KMS-11 (cell line): ENCODE results near the gene CRAT.

ENCODE experiments used
- H2AFZ ChIP-seq: fragments of 200-600 bp; sonication (generic); 2 replicates; pipeline ENCODE4 v1.6.1; 2016; ENCODE audit warnings: antibody characterized with exemption, mixed run types, low read depth
- H3K27ac ChIP-seq: fragments of 200-600 bp; sonication (generic); 2 replicates; pipeline ENCODE4 v1.6.1; 2016; ENCODE audit warnings: mild to moderate bottlenecking, mixed run types
- H3K27me3 ChIP-seq: fragments of 200-600 bp; sonication (generic); 2 replicates; pipeline ENCODE4 v1.6.1; 2017; ENCODE audit warnings: mild to moderate bottlenecking, low read depth, mixed run types, moderate library complexity; ENCODE audit not compliant: insufficient read depth
- H3K36me3 ChIP-seq: fragments of 200-600 bp; sonication (generic); 2 replicates; pipeline ENCODE4 v1.6.1; 2017; ENCODE audit warnings: mild to moderate bottlenecking, mixed run types; ENCODE audit not compliant: insufficient read depth
- H3K4me1 ChIP-seq: fragments of 200-600 bp; sonication (generic); 2 replicates; pipeline ENCODE4 v1.6.1; 2016; ENCODE audit warnings: mild to moderate bottlenecking, low read depth, mixed run types; ENCODE audit not compliant: poor library complexity, severe bottlenecking
- H3K4me2 ChIP-seq: fragments of 200-600 bp; sonication (generic); 2 replicates; pipeline ENCODE4 v1.7.0; 2016; ENCODE audit warnings: mild to moderate bottlenecking, mixed run types
- H3K4me3 ChIP-seq: fragments of 200-600 bp; sonication (generic); IDR thresholded peaks from 2 replicates; pipeline ENCODE4 v1.6.1; 2017; ENCODE audit warnings: low read depth, low read length, mixed read lengths; ENCODE audit not compliant: insufficient read depth
- H3K79me2 ChIP-seq: fragments of 200-600 bp; sonication (generic); 2 replicates; pipeline ENCODE4 v1.6.1; 2016; ENCODE audit warnings: low read depth, mixed run types; ENCODE audit not compliant: insufficient read depth
- H3K9ac ChIP-seq: fragments of 200-600 bp; sonication (generic); 2 replicates; pipeline ENCODE4 v1.6.1; 2016; ENCODE audit warnings: mild to moderate bottlenecking, mixed run types
- H4K20me1 ChIP-seq: fragments of 200-600 bp; sonication (generic); 2 replicates; pipeline ENCODE4 v1.6.1; 2016; ENCODE audit warnings: mild to moderate bottlenecking, mixed run types; ENCODE audit not compliant: insufficient read depth
- CTCF ChIP-seq: fragments of 200-600 bp; sonication (generic); conservative IDR thresholded peaks from 2 replicates; pipeline ENCODE4 v1.6.1; 2017; ENCODE audit warnings: low read depth, mild to moderate bottlenecking, antibody characterized with exemption, low read length, moderate library complexity, mixed read lengths

The CRAT gene

DNA sequence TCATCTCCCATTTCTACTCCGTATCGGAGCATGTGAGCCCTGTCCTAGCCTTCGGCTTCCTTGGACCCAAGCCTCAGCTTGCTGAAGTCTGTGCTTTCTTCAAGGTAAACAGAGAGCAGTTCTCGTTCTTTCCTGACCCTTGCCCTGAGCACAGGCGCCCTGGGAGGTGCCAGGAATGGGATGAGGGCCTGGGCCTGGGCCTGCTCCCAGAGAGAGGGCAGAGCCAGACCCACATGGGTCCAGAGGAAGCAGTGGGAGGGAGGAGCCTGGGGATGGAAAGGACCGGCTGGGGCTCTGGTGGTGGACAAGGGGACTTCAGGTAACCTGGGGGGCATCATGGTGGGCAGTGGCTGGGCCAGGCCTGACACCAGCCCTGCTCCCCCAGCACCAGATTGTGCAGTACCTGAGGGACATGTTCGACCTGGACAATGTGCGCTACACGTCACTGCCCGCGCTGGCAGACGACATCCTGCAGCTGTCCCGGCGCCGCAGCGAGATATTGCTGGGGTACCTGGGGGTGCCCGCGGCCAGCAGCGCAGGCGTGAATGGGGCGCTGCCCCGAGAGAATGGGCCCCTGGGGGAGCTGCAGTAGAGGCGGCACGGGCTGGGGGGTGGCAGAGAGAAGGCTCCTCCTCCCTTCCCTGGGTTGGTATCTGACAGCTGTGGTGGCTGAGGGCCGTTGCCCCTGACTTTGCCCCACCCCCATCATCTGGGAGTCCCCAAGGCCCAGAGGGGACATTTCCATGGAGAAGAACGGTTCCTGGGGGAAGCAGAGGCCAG lies 40.5 kb downstream of the CRAT start:
- Histone ChIP-seq H3K4me3 (no peak overlapping the region), H3K79me2 (no peaks in the 10 kb centered on the region), H3K4me1 (no peaks in the 10 kb centered on the region), H4K20me1 (no peaks in the 10 kb centered on the region), H3K27ac (no peak overlapping the region), H3K4me2 (no peak overlapping the region), H3K9ac (no peak overlapping the region), H3K36me3 (no peaks in the 10 kb centered on the region), H2AFZ (no peak overlapping the region), H3K27me3 (no peaks in the 10 kb centered on the region)
- no peak for TF ChIP-seq CTCF

DNA sequence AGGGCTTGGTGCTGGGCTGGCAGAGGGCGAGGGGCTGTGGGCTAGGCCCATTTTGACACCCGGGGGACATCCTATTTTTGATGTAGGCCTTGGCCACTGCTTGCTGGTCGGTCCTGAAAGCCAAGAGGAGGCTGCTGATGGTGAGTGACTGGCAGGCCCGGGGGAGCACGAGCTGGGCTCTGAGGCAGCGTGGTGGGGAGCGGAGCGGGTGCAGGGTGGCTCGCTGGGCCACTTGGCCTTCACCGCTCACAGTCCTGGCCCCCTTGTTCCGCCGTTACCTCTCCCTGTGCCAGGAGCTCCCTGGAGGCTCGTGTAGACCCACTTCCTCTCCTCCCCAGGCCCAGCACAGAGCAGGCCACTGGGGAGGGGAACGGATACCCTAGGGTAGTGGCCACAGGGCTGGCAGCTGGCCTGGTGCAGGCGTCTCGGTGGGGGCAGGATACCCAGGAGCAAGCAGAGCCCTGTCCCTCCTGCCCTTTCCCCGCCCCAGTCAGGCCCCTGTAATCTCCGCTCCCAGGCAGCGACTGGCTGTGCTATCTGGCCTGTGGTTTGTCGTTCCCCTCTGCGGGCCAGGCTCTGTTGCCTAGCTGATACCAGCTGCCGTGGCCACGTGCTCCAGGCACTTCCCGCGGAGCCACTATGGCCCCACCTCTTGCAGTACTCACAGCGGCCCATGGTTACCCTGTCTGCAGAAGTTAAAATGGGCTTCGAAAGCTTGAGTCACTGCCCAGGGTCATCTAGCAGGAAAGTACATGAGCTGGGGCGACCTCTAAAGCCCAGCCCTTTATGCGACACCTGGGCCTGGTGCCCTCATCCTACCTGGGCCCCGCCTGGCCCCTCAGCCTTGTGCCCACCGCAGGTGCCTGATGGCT lies 41.4 kb downstream of the CRAT start:
- Histone ChIP-seq H3K9ac (no peak overlapping the region), H3K36me3 (no peaks in the 10 kb centered on the region), H3K27ac (no peak overlapping the region), H4K20me1 (no peaks in the 10 kb centered on the region), H3K4me1 (no peaks in the 10 kb centered on the region), H3K27me3 (no peaks in the 10 kb centered on the region), H3K79me2 (no peaks in the 10 kb centered on the region), H2AFZ (no peak overlapping the region), H3K4me3 (no peak overlapping the region), H3K4me2 (no peak overlapping the region)
- TF ChIP-seq CTCF: no peak

- no peak overlapping the region for H3K27ac ChIP-seq
- H3K4me1 ChIP-seq: no peaks in the 10 kb centered on the region
- H3K4me3 ChIP-seq: no peak overlapping the region
- H3K4me2 ChIP-seq: no peak overlapping the region
- H3K9ac ChIP-seq: no peak overlapping the region
- H3K27me3 ChIP-seq: no peaks in the 10 kb centered on the region
- no peak overlapping the region for H2AFZ ChIP-seq
- no peaks in the 10 kb centered on the region for H4K20me1 ChIP-seq
- no peaks in the 10 kb centered on the region for H3K36me3 ChIP-seq
- H3K79me2 ChIP-seq: no peaks in the 10 kb centered on the region
- TF ChIP-seq CTCF: no peak
Observed at GRCh38 chr9:129068110-129068509, 42.5 kb downstream of the CRAT start.

DNA sequence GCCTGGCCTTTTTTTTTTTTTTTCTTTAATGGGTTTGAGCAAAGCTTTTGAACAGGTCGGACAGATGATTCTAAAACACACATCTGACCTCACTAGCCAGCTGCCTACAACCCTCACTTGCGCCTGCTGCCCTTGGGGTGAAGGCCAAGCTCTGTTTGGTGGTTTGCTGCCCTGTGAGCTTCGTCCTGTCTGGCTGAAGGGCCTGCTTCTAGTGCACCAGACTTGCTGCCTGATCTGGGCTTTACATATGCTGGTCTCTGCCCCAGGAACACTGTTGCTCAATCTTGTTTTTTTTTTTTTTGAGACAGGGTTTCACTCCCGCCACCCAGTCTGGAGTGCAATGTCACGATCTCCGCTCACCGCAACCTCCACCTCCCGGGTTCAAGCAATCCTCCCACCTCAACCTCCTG lies 46.1 kb downstream of the CRAT start:
- H2AFZ ChIP-seq: no peak overlapping the region
- no peak overlapping the region for H3K9ac ChIP-seq
- H3K4me2 ChIP-seq: no peak overlapping the region
- no peak for TF ChIP-seq CTCF
- H3K27me3 ChIP-seq: no peaks in the 10 kb centered on the region
- no peaks in the 10 kb centered on the region for H4K20me1 ChIP-seq
- H3K36me3 ChIP-seq: no peaks in the 10 kb centered on the region
- H3K4me1 ChIP-seq: no peaks in the 10 kb centered on the region
- no peak overlapping the region for H3K27ac ChIP-seq
- no peak overlapping the region for H3K4me3 ChIP-seq
- H3K79me2 ChIP-seq: no peaks in the 10 kb centered on the region
